GM23248 (cell line): ENCODE measurements around the gene LCE2C.

Source experiments
- EZH2 ChIP-seq: fragments of 200-600 bp; sonication (generic); IDR thresholded peaks from 2 replicates; pipeline ENCODE4 v1.6.1; 2018; ENCODE audit warnings: antibody characterized with exemption, mild to moderate bottlenecking; ENCODE audit not compliant: insufficient read depth, poor library complexity, severe bottlenecking
- EZH2phosphoT487 ChIP-seq: fragments of 200-600 bp; sonication (generic); IDR thresholded peaks from 2 replicates; pipeline ENCODE4 v1.6.1; 2018; ENCODE audit warnings: antibody characterized with exemption, moderate library complexity, mild to moderate bottlenecking, low read depth; ENCODE audit not compliant: insufficient read depth

GRCh38 chr1:152699746-152700145, 24.7 kb downstream of the LCE2C start:
- TF ChIP-seq EZH2phosphoT487 = no peak
- TF ChIP-seq EZH2 = no peak
